Retinal pigment epithelial cell (primary cell): ENCODE measurements around the gene SMAD6.
"Not testable (repeated sequence)": the region's sequence is repeated elsewhere in the genome, so short reads cannot be mapped to it uniquely, and the experiment has no call there.

Experiments
- DNase-seq: peaks from one replicate; pipeline ENCODE4 v3.0.0-alpha.2; 2010; ENCODE audit warnings: low read depth
- H3K4me3 ChIP-seq: 2 replicates; pipeline ENCODE4 v1.5.1; 2011; ENCODE audit warnings: mild to moderate bottlenecking, low read length, control low read depth, moderate library complexity
- CTCF ChIP-seq: conservative IDR thresholded peaks from 2 replicates; pipeline ENCODE4 v1.5.1; 2011; ENCODE audit warnings: low read depth, low read length, control low read depth, inconsistent platforms

Gene SMAD6

GRCh38 chr15:66825139-66825538 lies 123.1 kb downstream of the SMAD6 start:
- TF ChIP-seq CTCF = no peak
- no peak for DNase-seq

GRCh38 chr15:66825731-66826130 lies 123.7 kb downstream of the SMAD6 start:
- DNase-seq = no peak
- TF ChIP-seq CTCF = no peak

More at GRCh38 chr15:66825139-66825538, 123.1 kb downstream of the SMAD6 start:
- no peak overlapping the region for H3K4me3 ChIP-seq

GRCh38 chr15:66826507-66826906 lies 124.5 kb downstream of the SMAD6 start:
- H3K4me3 ChIP-seq = no peak overlapping the region
- TF ChIP-seq CTCF = no peak
- no peak for DNase-seq

More at GRCh38 chr15:66825731-66826130, 123.7 kb downstream of the SMAD6 start:
- H3K4me3 ChIP-seq = no peak overlapping the region

- H3K4me3 ChIP-seq = no peak overlapping the region
- no peak for DNase-seq
- no peak for TF ChIP-seq CTCF
These were observed 125.1 kb downstream of the SMAD6 start for GRCh38 chr15:66827039-66827697.

- DNase-seq = no peak
- no peak overlapping the region for H3K4me3 ChIP-seq
- TF ChIP-seq CTCF = no peak
These were observed 125.6 kb downstream of the SMAD6 start for GRCh38 chr15:66827698-66828055.

- DNase-seq, H3K4me3 ChIP-seq: not testable (repeated sequence)
These were observed 126.9 kb downstream of the SMAD6 start for GRCh38 chr15:66828817-66829541.

GRCh38 chr15:66829551-66830121 lies 127.6 kb downstream of the SMAD6 start:
- no peak for DNase-seq
- H3K4me3 ChIP-seq = no peak overlapping the region
- TF ChIP-seq CTCF = no peak
